Liver (tissue), 9 donors: ENCODE data around the gene EPHB2. TPM values are rescaled to one million over a fixed set of nuclear protein-coding genes. Genes with fewer than 3 reads are reported as not detected.

Experiments
- DNase-seq: peaks from one replicate; pipeline ENCODE4 v3.0.0-alpha.2; 2017; ENCODE audit warnings: low spot score
- H3K27ac ChIP-seq, 2 donors: one replicate each; pipeline ENCODE4 v1.7.0; 2013; ENCODE audit warnings: inconsistent platforms in 2 of 2, low read length in 2 of 2, control low read depth in 1 of 2, low read depth in 1 of 2, mild to moderate bottlenecking in 1 of 2
- H3K27me3 ChIP-seq, 4 donors: one replicate each; pipeline versions ENCODE4 v1.6.1 to v1.7.0; 2013; ENCODE audit warnings: low read length in 3 of 4, inconsistent platforms in 1 of 4, mild to moderate bottlenecking in 1 of 4, moderate library complexity in 1 of 4; ENCODE audit not compliant: control insufficient read depth in 4 of 4, insufficient read depth in 4 of 4
- H3K36me3 ChIP-seq, 4 donors: one replicate each; pipeline versions ENCODE4 v1.6.1 to v1.7.0; 2013; ENCODE audit warnings: low read length in 3 of 4, mild to moderate bottlenecking in 3 of 4, low read depth in 1 of 4, moderate library complexity in 1 of 4; ENCODE audit not compliant: control insufficient read depth in 4 of 4, insufficient read depth in 3 of 4
- H3K4me1 ChIP-seq, 4 donors: one replicate each; pipeline versions ENCODE4 v1.6.1 to v1.7.0; 2013; ENCODE audit warnings: low read length in 3 of 4, mild to moderate bottlenecking in 3 of 4, moderate library complexity in 1 of 4; ENCODE audit not compliant: control insufficient read depth in 4 of 4, insufficient read depth in 4 of 4
- H3K4me3 ChIP-seq, 3 donors: one replicate each; pipeline versions ENCODE4 v1.6.1 to v1.7.0; 2013; ENCODE audit warnings: low read length in 3 of 3, control low read depth in 1 of 3, low read depth in 1 of 3, mild to moderate bottlenecking in 1 of 3
- H3K9ac ChIP-seq, 2 donors: one replicate each; pipeline ENCODE4 v1.7.0; 2013; ENCODE audit warnings: low read length in 2 of 2, mild to moderate bottlenecking in 2 of 2, moderate library complexity in 2 of 2, control low read depth in 1 of 2, low read depth in 1 of 2
- H3K9me3 ChIP-seq, 4 donors: one replicate each; pipeline versions ENCODE4 v1.6.1 to v1.7.0; 2013; ENCODE audit warnings: low read length in 3 of 4; ENCODE audit not compliant: control insufficient read depth in 4 of 4
- FOXA1 ChIP-seq: IDR thresholded peaks from 2 replicates; pipeline ENCODE4 v1.6.1; 2016; ENCODE audit warnings: antibody characterized with exemption
- FOXA2 ChIP-seq: IDR thresholded peaks from 2 replicates; pipeline ENCODE4 v1.6.1; 2016; ENCODE audit warnings: antibody characterized with exemption
- GABPA ChIP-seq, 2 donors: IDR thresholded peaks in 1 of 2; conservative IDR thresholded peaks in 1 of 2; 2 replicates each; pipeline ENCODE4 v1.6.1; 2016; ENCODE audit warnings: antibody characterized with exemption in 2 of 2, mild to moderate bottlenecking in 1 of 2, moderate library complexity in 1 of 2
- HNF4A ChIP-seq, 2 donors: conservative IDR thresholded peaks; 2 replicates each; pipeline ENCODE4 v1.6.1; 2016; ENCODE audit warnings: antibody characterized with exemption in 2 of 2, mild to moderate bottlenecking in 2 of 2
- HNF4G ChIP-seq: IDR thresholded peaks from 2 replicates; pipeline ENCODE4 v1.6.1; 2016; ENCODE audit warnings: antibody characterized with exemption
- JUND ChIP-seq, 2 donors: IDR thresholded peaks; 2 replicates each; pipeline ENCODE4 v1.6.1; 2016; ENCODE audit warnings: antibody characterized with exemption in 2 of 2
- NR2F2 ChIP-seq: IDR thresholded peaks from 2 replicates; pipeline ENCODE4 v1.6.1; 2016; ENCODE audit warnings: antibody characterized with exemption
- RAD21 ChIP-seq, 2 donors: IDR thresholded peaks; 2 replicates each; pipeline ENCODE4 v1.6.1; 2016; ENCODE audit warnings: antibody characterized with exemption in 2 of 2, mild to moderate bottlenecking in 2 of 2
- RXRA ChIP-seq, 2 donors: IDR thresholded peaks; 2 replicates each; pipeline ENCODE4 v1.6.1; 2017 to 2018; ENCODE audit warnings: antibody characterized with exemption in 2 of 2, mild to moderate bottlenecking in 1 of 2
- SP1 ChIP-seq: IDR thresholded peaks from 2 replicates; pipeline ENCODE4 v1.6.1; 2018; ENCODE audit warnings: antibody characterized with exemption, mild to moderate bottlenecking
- TAF1 ChIP-seq: conservative IDR thresholded peaks from 2 replicates; pipeline ENCODE4 v1.6.1; 2016; ENCODE audit warnings: antibody characterized with exemption, mild to moderate bottlenecking
- YY1 ChIP-seq: IDR thresholded peaks from 2 replicates; pipeline ENCODE4 v1.6.1; 2016; ENCODE audit warnings: antibody characterized with exemption, mild to moderate bottlenecking
- WGBS: extraction: QIAGEN DNeasy Blood & Tissue Kit; methylation state at CpG from one replicate; pipeline ENCODE4 v1.1.7; 2013; 5-methylcytosine and 5-hydroxymethylcytosine counted together
- polyA plus RNA-seq, 2 donors: library from polyadenylated mRNA; stranded (reverse) in 1 of 2; unstranded in 1 of 2; fragments of 200-250 nt in 1 of 2; fragments of >200 nt in 1 of 2; fragmentation: Nextera tagmentation in 1 of 2; extraction: Ambion mirVana in 1 of 2; gene quantifications; one replicate each; pipeline versions ENCODE4 v1.2.1 to v1.2.3, GENCODE V29; 2013 to 2015
- total RNA-seq, 2 donors: library from RNA; depleted of rRNA; stranded (reverse); fragments of >200 nt; gene quantifications; one replicate each; pipeline ENCODE4 v1.2.3, GENCODE V29; 2014
- TF ChIP-seq, protein P1 (sequence below): IDR thresholded peaks from 2 replicates; pipeline ENCODE4 v1.6.1; 2016; ENCODE audit warnings: antibody characterized with exemption
- TF ChIP-seq, protein P2 (sequence below): fragments of 150-350 bp; IDR thresholded peaks from 2 replicates; pipeline ENCODE4 v1.5.1; 2017; ENCODE audit warnings: improper control_type of control experiment, low read depth, low read length; ENCODE audit not compliant: missing input control
- TF ChIP-seq, protein P3 (sequence below): IDR thresholded peaks from 2 replicates; pipeline ENCODE4 v1.6.1; 2016; ENCODE audit warnings: antibody characterized with exemption
- TF ChIP-seq, protein P4 (sequence below): IDR thresholded peaks from 2 replicates; pipeline ENCODE4 v1.6.1; 2016; ENCODE audit warnings: antibody characterized with exemption
- TF ChIP-seq, protein P5 (sequence below): IDR thresholded peaks from 2 replicates; pipeline ENCODE4 v1.6.1; 2016; ENCODE audit warnings: antibody characterized with exemption, mild to moderate bottlenecking
- donor health status: healthy.
- donor health status: healthy.
- donor health status: healthy.
- donor health status: healthy.
- donor health status: healthy.

Gene EPHB2
- total and polyA plus RNA-seq, 4 donors: 0.07 to 1.0 (median 0.38) TPM

DNA sequence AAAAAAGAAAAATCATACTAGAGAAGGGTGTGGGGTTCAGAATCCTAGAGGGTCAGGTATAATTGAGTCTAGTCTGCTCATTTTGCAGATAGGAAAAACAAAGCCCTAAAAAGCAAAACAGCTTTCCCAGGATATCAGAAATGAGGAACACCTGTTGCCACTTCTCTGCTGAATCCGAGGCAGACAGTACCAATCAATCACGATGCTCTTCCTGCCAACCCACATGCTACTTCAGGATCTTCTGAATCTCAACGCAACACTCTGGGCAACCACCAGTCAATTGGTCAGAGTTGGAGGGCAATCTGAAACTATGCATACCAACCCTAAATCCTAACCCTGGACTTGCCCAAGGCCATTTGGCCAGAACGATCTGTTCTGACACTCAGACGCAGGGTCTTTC, 128.3 kb downstream of the EPHB2 start:
- 79% methylated on average over 5 of the region's 5 CpGs for WGBS
- Histone ChIP-seq H3K36me3 (no peaks in the 10 kb centered on the region), H3K4me1 (no peaks in the 10 kb centered on the region), H3K27me3 (peaks cover 0 to 2% (median 0%) of the 10 kb centered on the region in 4 donors), H3K9me3 (no peaks in the 10 kb centered on the region), H3K4me3 (no peak overlapping the region), H3K27ac (no peak overlapping the region), H3K9ac (no peak overlapping the region)
- DNase-seq: no peak
- TF ChIP-seq YY1: no peak
- TF ChIP-seq, protein P1, sequence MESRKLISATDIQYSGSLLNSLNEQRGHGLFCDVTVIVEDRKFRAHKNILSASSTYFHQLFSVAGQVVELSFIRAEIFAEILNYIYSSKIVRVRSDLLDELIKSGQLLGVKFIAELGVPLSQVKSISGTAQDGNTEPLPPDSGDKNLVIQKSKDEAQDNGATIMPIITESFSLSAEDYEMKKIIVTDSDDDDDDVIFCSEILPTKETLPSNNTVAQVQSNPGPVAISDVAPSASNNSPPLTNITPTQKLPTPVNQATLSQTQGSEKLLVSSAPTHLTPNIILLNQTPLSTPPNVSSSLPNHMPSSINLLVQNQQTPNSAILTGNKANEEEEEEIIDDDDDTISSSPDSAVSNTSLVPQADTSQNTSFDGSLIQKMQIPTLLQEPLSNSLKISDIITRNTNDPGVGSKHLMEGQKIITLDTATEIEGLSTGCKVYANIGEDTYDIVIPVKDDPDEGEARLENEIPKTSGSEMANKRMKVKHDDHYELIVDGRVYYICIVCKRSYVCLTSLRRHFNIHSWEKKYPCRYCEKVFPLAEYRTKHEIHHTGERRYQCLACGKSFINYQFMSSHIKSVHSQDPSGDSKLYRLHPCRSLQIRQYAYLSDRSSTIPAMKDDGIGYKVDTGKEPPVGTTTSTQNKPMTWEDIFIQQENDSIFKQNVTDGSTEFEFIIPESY: no peak
- TF ChIP-seq NR2F2: no peak
- no peak for TF ChIP-seq GABPA (IDR thresholded peaks at IDR 0.05 in 1 of 2, conservative IDR thresholded peaks at IDR 0.05 in 1 of 2)
- TF ChIP-seq, protein P2, sequence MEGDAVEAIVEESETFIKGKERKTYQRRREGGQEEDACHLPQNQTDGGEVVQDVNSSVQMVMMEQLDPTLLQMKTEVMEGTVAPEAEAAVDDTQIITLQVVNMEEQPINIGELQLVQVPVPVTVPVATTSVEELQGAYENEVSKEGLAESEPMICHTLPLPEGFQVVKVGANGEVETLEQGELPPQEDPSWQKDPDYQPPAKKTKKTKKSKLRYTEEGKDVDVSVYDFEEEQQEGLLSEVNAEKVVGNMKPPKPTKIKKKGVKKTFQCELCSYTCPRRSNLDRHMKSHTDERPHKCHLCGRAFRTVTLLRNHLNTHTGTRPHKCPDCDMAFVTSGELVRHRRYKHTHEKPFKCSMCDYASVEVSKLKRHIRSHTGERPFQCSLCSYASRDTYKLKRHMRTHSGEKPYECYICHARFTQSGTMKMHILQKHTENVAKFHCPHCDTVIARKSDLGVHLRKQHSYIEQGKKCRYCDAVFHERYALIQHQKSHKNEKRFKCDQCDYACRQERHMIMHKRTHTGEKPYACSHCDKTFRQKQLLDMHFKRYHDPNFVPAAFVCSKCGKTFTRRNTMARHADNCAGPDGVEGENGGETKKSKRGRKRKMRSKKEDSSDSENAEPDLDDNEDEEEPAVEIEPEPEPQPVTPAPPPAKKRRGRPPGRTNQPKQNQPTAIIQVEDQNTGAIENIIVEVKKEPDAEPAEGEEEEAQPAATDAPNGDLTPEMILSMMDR: no peak
- TF ChIP-seq RAD21 (IDR thresholded peaks at IDR 0.05): no peak
- TF ChIP-seq FOXA1: no peak
- TF ChIP-seq, protein P3, sequence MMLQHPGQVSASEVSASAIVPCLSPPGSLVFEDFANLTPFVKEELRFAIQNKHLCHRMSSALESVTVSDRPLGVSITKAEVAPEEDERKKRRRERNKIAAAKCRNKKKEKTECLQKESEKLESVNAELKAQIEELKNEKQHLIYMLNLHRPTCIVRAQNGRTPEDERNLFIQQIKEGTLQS: no peak
- TF ChIP-seq SP1: no peak
- no peak for TF ChIP-seq TAF1
- TF ChIP-seq, protein P4, sequence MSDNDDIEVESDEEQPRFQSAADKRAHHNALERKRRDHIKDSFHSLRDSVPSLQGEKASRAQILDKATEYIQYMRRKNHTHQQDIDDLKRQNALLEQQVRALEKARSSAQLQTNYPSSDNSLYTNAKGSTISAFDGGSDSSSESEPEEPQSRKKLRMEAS: no peak
- no peak for TF ChIP-seq RXRA (IDR thresholded peaks at IDR 0.05)

DNA sequence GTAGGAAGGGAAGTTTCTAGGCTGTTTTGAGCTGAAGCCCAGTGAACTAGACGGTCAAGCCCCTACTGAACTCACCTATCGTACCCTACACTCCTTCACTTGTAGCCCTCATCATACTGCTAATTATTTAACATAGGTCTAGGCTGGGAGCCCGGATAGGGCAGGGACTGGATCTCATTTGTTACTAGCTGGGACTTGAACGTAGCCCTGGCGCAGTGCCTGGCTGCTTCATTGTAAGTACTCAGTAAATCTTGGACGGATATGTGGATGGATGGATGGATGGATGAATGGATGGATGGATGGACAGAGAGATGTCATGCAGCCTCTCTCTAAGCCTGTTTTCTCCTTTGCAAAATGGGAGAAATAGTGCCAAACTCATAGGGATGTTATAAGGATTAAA, 129.2 kb downstream of the EPHB2 start:
- no peaks in the 10 kb centered on the region for H3K36me3 ChIP-seq
- no peaks in the 10 kb centered on the region for H3K9me3 ChIP-seq
- no peak for DNase-seq
- H3K27me3 ChIP-seq: peaks cover 0 to 2% (median 0%) of the 10 kb centered on the region in 4 donors
- H3K4me3 ChIP-seq: no peak overlapping the region
- 87% methylated on average over 6 of the region's 6 CpGs for WGBS
- H3K4me1 ChIP-seq: no peaks in the 10 kb centered on the region
- no peak overlapping the region for H3K27ac ChIP-seq
- H3K9ac ChIP-seq: no peak overlapping the region
- TF ChIP-seq HNF4G (no peak), HNF4A (conservative IDR thresholded peaks at IDR 0.05) (no peak), JUND (IDR thresholded peaks at IDR 0.05) (no peak), GABPA (IDR thresholded peaks at IDR 0.05 in 1 of 2, conservative IDR thresholded peaks at IDR 0.05 in 1 of 2) (no peak), FOXA1 (no peak), FOXA2 (no peak)
- TF ChIP-seq, protein P5, sequence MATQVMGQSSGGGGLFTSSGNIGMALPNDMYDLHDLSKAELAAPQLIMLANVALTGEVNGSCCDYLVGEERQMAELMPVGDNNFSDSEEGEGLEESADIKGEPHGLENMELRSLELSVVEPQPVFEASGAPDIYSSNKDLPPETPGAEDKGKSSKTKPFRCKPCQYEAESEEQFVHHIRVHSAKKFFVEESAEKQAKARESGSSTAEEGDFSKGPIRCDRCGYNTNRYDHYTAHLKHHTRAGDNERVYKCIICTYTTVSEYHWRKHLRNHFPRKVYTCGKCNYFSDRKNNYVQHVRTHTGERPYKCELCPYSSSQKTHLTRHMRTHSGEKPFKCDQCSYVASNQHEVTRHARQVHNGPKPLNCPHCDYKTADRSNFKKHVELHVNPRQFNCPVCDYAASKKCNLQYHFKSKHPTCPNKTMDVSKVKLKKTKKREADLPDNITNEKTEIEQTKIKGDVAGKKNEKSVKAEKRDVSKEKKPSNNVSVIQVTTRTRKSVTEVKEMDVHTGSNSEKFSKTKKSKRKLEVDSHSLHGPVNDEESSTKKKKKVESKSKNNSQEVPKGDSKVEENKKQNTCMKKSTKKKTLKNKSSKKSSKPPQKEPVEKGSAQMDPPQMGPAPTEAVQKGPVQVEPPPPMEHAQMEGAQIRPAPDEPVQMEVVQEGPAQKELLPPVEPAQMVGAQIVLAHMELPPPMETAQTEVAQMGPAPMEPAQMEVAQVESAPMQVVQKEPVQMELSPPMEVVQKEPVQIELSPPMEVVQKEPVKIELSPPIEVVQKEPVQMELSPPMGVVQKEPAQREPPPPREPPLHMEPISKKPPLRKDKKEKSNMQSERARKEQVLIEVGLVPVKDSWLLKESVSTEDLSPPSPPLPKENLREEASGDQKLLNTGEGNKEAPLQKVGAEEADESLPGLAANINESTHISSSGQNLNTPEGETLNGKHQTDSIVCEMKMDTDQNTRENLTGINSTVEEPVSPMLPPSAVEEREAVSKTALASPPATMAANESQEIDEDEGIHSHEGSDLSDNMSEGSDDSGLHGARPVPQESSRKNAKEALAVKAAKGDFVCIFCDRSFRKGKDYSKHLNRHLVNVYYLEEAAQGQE: no peak
- TF ChIP-seq, protein P2: no peak
- TF ChIP-seq, protein P1: no peak
- TF ChIP-seq, protein P3: no peak
